Measurements from ENCODE around the gene LGI2.
"Not testable (repeated sequence)": the region's sequence is repeated elsewhere in the genome, so short reads cannot be mapped to it uniquely, and the experiment has no call there.

The LGI2 gene, protein sequence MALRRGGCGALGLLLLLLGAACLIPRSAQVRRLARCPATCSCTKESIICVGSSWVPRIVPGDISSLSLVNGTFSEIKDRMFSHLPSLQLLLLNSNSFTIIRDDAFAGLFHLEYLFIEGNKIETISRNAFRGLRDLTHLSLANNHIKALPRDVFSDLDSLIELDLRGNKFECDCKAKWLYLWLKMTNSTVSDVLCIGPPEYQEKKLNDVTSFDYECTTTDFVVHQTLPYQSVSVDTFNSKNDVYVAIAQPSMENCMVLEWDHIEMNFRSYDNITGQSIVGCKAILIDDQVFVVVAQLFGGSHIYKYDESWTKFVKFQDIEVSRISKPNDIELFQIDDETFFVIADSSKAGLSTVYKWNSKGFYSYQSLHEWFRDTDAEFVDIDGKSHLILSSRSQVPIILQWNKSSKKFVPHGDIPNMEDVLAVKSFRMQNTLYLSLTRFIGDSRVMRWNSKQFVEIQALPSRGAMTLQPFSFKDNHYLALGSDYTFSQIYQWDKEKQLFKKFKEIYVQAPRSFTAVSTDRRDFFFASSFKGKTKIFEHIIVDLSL

DNA sequence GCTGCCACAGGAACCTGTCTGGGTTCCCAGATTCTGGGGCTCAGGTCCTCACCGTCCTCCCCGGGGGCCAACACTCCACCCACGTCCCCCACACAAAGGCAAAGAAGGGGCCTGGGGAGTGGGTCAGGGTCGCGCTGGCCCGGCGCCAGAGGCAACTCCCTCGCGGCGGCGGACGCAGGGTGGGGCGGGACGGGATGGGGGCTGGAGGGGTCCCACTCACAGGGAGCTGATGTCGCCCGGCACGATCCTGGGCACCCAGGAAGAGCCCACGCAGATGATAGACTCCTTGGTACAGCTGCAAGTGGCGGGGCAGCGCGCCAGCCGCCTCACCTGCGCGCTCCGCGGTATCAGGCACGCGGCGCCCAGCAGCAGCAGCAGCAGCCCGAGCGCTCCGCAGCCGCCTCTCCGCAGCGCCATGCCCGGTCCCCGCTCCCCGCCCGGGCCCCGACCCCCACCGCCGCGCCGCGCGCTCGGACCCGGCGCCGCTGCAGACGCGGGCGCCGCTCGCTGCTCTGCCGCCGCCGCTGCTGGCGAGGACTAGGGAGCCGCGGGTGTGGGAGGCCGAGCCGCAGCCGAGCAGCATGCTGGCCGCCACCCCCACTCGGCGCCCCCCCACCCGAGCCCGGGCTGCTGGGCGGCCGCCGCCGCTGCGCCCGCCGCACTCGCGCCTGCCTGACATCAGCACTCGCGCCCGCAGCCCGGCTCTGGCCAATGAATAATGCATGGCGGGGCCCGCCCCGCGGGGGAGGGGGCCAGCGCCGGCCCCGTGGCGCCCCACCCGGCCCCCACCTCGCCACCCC, at the start of gene LGI2:
Gene LGI2 (minus strand): TSS at position 670 of the 800 bp plus-strand sequence. CDS start 253 bp downstream, at position 417.
- peaks cover 6% of the 10 kb centered on the region for H3K4me1 Mint-ChIP-seq (ENCODE audit: low read depth)
- H3K4me3 Mint-ChIP-seq, result no peak within 1 kb of the TSS
- H3K27ac Mint-ChIP-seq, result no peak within 1 kb of the TSS

GRCh38 chr4:25078523-25078922, 47.8 kb upstream of the LGI2 start:
- DNase-seq, result no peak
- Mint-ChIP-seq H3K4me3 (no peak overlapping the region), H3K4me1 (ENCODE audit: low read depth) (no peaks in the 10 kb centered on the region), H3K36me3 (ENCODE audit: low read depth) (no peaks in the 10 kb centered on the region), H3K27ac (no peak overlapping the region), H3K27me3 (peaks cover 31% of the 10 kb centered on the region), H3K9me3 (no peaks in the 10 kb centered on the region)

More for the DNA sequence above, at the start of gene LGI2:
- H3K36me3 Mint-ChIP-seq (ENCODE audit: low read depth), result no peaks in the 10 kb centered on the region
- no peak for DNase-seq
- peaks cover 75% of the 10 kb centered on the region for H3K27me3 Mint-ChIP-seq
- peaks cover 6% of the 10 kb centered on the region for H3K9me3 Mint-ChIP-seq

- H3K4me1 Mint-ChIP-seq (ENCODE audit: low read depth), result no peaks in the 10 kb centered on the region
- peaks cover 24% of the 10 kb centered on the region for H3K27me3 Mint-ChIP-seq
- no peaks in the 10 kb centered on the region for H3K36me3 Mint-ChIP-seq (ENCODE audit: low read depth)
- DNase-seq, result no peak
- no peak overlapping the region for H3K27ac Mint-ChIP-seq
- H3K4me3 Mint-ChIP-seq, result no peak overlapping the region
- H3K9me3 Mint-ChIP-seq, result peaks cover 2% of the 10 kb centered on the region
These were observed 46.1 kb upstream of the LGI2 start for GRCh38 chr4:25076625-25077398.

- Mint-ChIP-seq H3K4me3 (no peak overlapping the region), H3K27me3 (peaks cover 28% of the 10 kb centered on the region), H3K36me3 (ENCODE audit: low read depth) (no peaks in the 10 kb centered on the region), H3K9me3 (peaks cover 2% of the 10 kb centered on the region), H3K4me1 (ENCODE audit: low read depth) (no peaks in the 10 kb centered on the region), H3K27ac (no peak overlapping the region)
- DNase-seq, result no peak
These were observed 45.1 kb upstream of the LGI2 start for GRCh38 chr4:25075851-25076250.

DNA sequence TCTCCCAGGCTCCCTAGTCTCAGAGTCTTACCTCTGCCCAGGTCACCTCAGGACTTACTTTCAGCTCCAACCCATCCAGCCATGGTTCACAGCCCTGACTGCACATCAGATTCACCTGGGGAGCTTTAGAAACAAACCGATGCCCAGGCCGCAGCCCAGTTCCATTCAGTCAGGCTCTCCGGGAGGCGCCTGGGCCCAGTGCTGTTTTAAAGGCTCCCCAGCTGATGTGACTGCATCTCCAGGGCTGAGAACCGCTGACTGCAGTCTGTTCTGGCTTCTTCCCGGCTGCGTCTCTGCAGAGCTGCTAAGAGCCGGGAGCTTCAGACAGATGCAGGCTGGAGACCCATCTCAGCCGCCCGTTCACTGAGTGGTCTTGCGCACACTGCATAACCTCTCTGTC, 44.4 kb upstream of the LGI2 start:
- Mint-ChIP-seq H3K4me3 (no peak overlapping the region), H3K27ac (no peak overlapping the region), H3K27me3 (peaks cover 31% of the 10 kb centered on the region)

DNA sequence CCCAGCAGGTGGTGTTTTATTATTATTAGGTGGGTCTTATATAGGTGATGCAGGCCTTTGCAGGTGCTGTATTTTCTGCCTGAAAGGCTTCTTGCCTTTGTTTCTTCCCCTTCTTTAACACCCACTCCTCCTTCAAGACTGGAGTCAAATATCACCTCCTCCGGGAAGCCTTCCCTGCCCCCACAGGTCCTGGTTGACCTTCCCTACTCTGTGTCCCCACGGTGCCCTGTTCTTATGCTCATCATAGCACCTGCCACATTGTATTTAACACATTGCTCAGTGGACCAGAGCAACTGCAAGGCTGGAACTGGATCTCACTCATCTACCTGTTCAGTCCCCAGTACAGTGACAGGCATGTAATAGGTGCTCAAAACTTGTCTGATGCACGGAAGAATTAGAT, 39.8 kb upstream of the LGI2 start:
- peaks cover 2% of the 10 kb centered on the region for H3K9me3 Mint-ChIP-seq

More for the DNA sequence above, 44.4 kb upstream of the LGI2 start:
- peaks cover 2% of the 10 kb centered on the region for H3K9me3 Mint-ChIP-seq
- no peaks in the 10 kb centered on the region for H3K4me1 Mint-ChIP-seq (ENCODE audit: low read depth)
- DNase-seq, result no peak
- H3K36me3 Mint-ChIP-seq (ENCODE audit: low read depth), result no peaks in the 10 kb centered on the region

DNA sequence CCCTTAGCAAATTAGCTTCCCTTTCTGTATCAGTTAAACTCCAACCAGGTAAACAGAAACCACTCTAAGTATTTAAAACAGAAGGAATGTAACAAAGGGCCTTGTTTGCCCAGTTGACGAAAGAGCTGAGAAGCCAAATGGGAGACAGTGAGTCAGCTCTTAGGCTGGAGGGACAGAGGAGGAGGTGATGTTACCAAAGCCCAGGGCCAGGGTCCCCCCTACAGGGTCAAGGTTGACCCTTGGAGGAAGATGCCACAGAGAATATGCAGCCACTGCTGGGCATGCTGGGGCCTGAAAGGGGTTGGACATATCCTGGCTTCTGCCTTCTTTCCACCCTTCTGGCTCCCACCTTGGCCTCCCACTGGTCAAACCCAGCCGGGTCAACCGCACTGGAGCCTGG, 38.3 kb upstream of the LGI2 start:
- no peaks in the 10 kb centered on the region for H3K36me3 Mint-ChIP-seq (ENCODE audit: low read depth)
- H3K27me3 Mint-ChIP-seq, result peaks cover 29% of the 10 kb centered on the region
- no peak overlapping the region for H3K4me3 Mint-ChIP-seq
- H3K9me3 Mint-ChIP-seq, result peaks cover 2% of the 10 kb centered on the region
- no peak overlapping the region for H3K27ac Mint-ChIP-seq
- DNase-seq, result no peak
- H3K4me1 Mint-ChIP-seq (ENCODE audit: low read depth), result no peaks in the 10 kb centered on the region

More for the DNA sequence above, 39.8 kb upstream of the LGI2 start:
- no peaks in the 10 kb centered on the region for H3K36me3 Mint-ChIP-seq (ENCODE audit: low read depth)
- no peaks in the 10 kb centered on the region for H3K4me1 Mint-ChIP-seq (ENCODE audit: low read depth)
- peaks cover 33% of the 10 kb centered on the region for H3K27me3 Mint-ChIP-seq
- DNase-seq, result no peak
- no peak overlapping the region for H3K4me3 Mint-ChIP-seq
- H3K27ac Mint-ChIP-seq, result no peak overlapping the region

- H3K36me3 Mint-ChIP-seq (ENCODE audit: low read depth), result no peaks in the 10 kb centered on the region
- peaks cover 28% of the 10 kb centered on the region for H3K27me3 Mint-ChIP-seq
- no peak overlapping the region for H3K27ac Mint-ChIP-seq
- DNase-seq, result no peak
- peaks cover 1% of the 10 kb centered on the region for H3K9me3 Mint-ChIP-seq
- no peak overlapping the region for H3K4me3 Mint-ChIP-seq
- no peaks in the 10 kb centered on the region for H3K4me1 Mint-ChIP-seq (ENCODE audit: low read depth)
These were observed 37.6 kb upstream of the LGI2 start for GRCh38 chr4:25068386-25068785.

DNA sequence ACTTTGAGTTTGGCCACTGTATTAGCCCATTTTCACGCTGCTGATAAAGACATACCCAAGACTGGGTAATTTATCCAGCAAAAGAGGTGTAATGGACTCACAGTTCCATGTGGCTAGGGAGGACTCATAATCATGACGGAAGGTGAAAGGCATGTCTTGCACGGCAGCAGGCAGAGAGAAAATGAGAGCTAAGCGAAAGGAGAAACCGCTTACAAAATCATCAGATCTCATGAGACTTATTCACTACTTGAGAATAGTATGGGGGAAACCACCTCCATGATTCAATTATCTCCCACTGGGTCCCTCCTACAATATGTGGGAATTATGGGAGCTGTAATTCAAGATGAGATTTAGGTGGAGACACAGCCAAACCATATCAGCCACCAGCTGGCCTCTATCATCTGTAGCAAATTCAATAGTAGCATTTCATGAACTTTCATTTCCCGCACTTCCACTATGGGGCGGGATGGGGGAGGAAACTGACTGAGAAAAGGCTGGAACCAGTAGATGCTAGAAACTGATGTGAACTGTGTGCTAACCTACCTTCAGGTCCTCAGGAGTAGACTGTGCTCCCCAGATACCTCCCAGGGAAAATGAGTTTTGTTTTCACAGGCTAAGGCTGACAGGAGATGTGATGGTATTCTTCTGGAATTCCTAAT, 35.3 kb upstream of the LGI2 start:
- DNase-seq, result no peak
- Mint-ChIP-seq H3K27me3 (peaks cover 36% of the 10 kb centered on the region), H3K4me1 (ENCODE audit: low read depth) (no peaks in the 10 kb centered on the region), H3K9me3 (no peaks in the 10 kb centered on the region), H3K36me3 (ENCODE audit: low read depth) (no peaks in the 10 kb centered on the region), H3K27ac (no peak overlapping the region), H3K4me3 (no peak overlapping the region)

DNA sequence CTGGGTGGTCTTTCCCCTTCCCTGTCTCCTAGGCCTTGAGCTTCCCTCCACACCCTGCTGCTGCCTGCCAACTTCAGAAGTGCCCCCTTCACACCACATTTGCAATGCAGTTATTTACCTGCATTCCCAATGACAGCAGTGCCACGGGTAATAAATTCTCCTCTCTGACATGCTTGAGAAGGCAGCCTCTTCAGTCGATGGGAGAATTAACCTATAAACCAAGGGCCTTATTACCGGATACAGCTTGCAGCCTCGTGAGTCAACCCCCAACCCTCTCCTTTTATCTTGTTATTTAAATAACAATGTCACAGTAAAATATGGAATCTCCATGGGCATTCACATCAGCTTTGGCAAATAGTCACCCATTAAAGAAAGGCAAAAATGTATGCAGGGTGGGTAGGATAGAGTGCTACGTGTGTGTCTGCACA, 34.7 kb upstream of the LGI2 start:
- Mint-ChIP-seq H3K4me3 (no peak overlapping the region), H3K4me1 (ENCODE audit: low read depth) (no peaks in the 10 kb centered on the region), H3K27ac (no peak overlapping the region), H3K9me3 (no peaks in the 10 kb centered on the region), H3K27me3 (peaks cover 36% of the 10 kb centered on the region), H3K36me3 (ENCODE audit: low read depth) (no peaks in the 10 kb centered on the region)
- DNase-seq, result no peak

- not testable (repeated sequence) for H3K4me1 Mint-ChIP-seq (ENCODE audit: low read depth); H3K9me3 Mint-ChIP-seq; H3K36me3 Mint-ChIP-seq (ENCODE audit: low read depth); DNase-seq; H3K4me3 Mint-ChIP-seq; H3K27ac Mint-ChIP-seq
- peaks cover 34% of the 10 kb centered on the region for H3K27me3 Mint-ChIP-seq
These were observed 33.7 kb upstream of the LGI2 start for GRCh38 chr4:25064447-25064846.

- Mint-ChIP-seq H3K36me3 (ENCODE audit: low read depth) (no peaks in the 10 kb centered on the region), H3K27me3 (peaks cover 28% of the 10 kb centered on the region), H3K4me3 (no peak overlapping the region), H3K27ac (no peak overlapping the region), H3K4me1 (ENCODE audit: low read depth) (no peaks in the 10 kb centered on the region), H3K9me3 (no peaks in the 10 kb centered on the region)
- no peak for DNase-seq
These were observed 32.4 kb upstream of the LGI2 start for GRCh38 chr4:25063116-25063515.

DNA sequence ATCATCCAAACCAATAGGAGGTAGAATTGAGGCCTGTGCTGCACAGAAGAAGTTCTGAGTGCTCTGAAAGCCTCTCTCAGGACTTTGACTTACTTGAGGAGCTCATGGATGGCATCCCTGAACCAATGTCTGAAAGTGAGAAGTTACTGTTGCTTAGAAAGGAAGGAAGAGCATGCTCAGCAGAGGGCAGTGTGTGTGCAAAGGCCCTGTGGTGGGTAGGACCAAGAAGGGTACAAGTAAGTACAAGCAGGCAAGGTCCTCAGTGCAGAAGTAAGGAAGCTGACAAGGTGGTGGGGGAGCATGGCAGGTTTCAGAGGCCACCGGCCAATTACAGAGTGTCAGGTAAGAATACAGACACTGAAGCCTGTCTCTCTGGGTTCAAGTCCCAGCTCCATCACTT, 31.4 kb upstream of the LGI2 start:
- Mint-ChIP-seq H3K27ac (no peak overlapping the region), H3K4me1 (ENCODE audit: low read depth) (no peaks in the 10 kb centered on the region), H3K36me3 (ENCODE audit: low read depth) (no peaks in the 10 kb centered on the region), H3K27me3 (peaks cover 29% of the 10 kb centered on the region), H3K4me3 (no peak overlapping the region), H3K9me3 (no peaks in the 10 kb centered on the region)
- DNase-seq, result no peak

DNA sequence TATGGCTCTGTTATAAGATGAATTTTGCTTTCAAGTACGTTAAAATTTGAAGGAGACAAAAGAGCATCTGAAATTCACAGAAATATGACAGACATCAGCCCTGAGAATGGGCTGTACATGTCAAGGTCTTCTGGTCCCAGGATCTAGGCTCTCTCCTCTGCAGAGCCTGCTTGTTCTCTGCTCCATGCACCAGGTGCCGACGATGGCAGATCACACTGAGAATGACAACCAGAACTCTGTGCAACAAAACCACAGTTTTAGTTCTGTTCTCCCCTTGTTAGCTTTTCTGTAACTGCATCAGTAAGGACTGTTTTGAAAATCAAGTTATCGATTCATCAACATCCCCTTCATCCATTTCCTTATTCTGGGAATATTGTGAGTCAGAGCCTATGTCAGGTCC, 30.9 kb upstream of the LGI2 start:
- peaks cover 32% of the 10 kb centered on the region for H3K27me3 Mint-ChIP-seq
- no peaks in the 10 kb centered on the region for H3K4me1 Mint-ChIP-seq (ENCODE audit: low read depth)
- no peak overlapping the region for H3K27ac Mint-ChIP-seq
- no peaks in the 10 kb centered on the region for H3K36me3 Mint-ChIP-seq (ENCODE audit: low read depth)
- DNase-seq, result no peak
- no peak overlapping the region for H3K4me3 Mint-ChIP-seq
- H3K9me3 Mint-ChIP-seq, result no peaks in the 10 kb centered on the region
